BE2C (cell line): Measurements from ENCODE around the gene AUH.

ENCODE experiments used
- DNase-seq: peaks from one replicate; pipeline ENCODE4 v3.0.0-alpha.2; 2020
- H3K27me3 ChIP-seq: fragments of 250-450 bp; sonication (Bioruptor Pico); 2 replicates; pipeline ENCODE4 v1.5.1; 2020; ENCODE audit warnings: mild to moderate bottlenecking
- H3K36me3 ChIP-seq: fragments of 250-450 bp; sonication (Bioruptor Pico); 2 replicates; pipeline ENCODE4 v1.5.1; 2020; ENCODE audit warnings: mild to moderate bottlenecking
- H3K4me1 ChIP-seq: fragments of 250-450 bp; sonication (Bioruptor Pico); 2 replicates; pipeline ENCODE4 v1.5.1; 2020
- H3K4me3 ChIP-seq: 2 replicates; pipeline ENCODE4 v1.5.1; 2011; ENCODE audit warnings: low read depth, low read length
- H3K9me3 ChIP-seq: fragments of 250-450 bp; sonication (Bioruptor Pico); 2 replicates; pipeline ENCODE4 v1.5.1; 2020
- TF ChIP-seq, protein P1 (sequence below): IDR thresholded peaks from 2 replicates; pipeline ENCODE4 v1.5.1; 2012; ENCODE audit warnings: mild to moderate bottlenecking, low read depth, low read length

The AUH gene

DNA sequence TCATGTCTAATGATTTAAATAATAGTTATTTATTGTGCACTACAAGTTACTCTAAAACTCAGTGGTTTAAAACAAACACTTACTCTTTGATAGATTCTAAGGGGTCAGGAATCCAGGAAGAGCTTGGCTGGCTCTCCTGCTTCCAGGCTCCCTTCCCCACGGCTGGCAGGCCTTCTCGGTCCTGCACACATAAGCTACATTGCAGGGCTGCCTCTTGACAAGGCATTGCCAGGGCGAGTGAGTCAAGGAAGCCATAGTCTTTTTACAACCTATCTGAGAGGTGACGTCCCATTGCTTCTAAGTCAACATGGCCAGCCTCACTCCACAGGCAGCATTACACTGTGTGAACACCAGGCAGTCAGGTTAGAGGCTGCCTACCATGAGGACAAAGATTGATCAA lies 119.8 kb downstream of the AUH start:
- TF ChIP-seq, protein P1, sequence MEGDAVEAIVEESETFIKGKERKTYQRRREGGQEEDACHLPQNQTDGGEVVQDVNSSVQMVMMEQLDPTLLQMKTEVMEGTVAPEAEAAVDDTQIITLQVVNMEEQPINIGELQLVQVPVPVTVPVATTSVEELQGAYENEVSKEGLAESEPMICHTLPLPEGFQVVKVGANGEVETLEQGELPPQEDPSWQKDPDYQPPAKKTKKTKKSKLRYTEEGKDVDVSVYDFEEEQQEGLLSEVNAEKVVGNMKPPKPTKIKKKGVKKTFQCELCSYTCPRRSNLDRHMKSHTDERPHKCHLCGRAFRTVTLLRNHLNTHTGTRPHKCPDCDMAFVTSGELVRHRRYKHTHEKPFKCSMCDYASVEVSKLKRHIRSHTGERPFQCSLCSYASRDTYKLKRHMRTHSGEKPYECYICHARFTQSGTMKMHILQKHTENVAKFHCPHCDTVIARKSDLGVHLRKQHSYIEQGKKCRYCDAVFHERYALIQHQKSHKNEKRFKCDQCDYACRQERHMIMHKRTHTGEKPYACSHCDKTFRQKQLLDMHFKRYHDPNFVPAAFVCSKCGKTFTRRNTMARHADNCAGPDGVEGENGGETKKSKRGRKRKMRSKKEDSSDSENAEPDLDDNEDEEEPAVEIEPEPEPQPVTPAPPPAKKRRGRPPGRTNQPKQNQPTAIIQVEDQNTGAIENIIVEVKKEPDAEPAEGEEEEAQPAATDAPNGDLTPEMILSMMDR, result no peak
- no peaks in the 10 kb centered on the region for H3K27me3 ChIP-seq
- DNase-seq, result no peak
- H3K9me3 ChIP-seq, result no peaks in the 10 kb centered on the region
- no peaks in the 10 kb centered on the region for H3K36me3 ChIP-seq
- H3K4me3 ChIP-seq, result no peak overlapping the region
- H3K4me1 ChIP-seq, result no peaks in the 10 kb centered on the region

DNA sequence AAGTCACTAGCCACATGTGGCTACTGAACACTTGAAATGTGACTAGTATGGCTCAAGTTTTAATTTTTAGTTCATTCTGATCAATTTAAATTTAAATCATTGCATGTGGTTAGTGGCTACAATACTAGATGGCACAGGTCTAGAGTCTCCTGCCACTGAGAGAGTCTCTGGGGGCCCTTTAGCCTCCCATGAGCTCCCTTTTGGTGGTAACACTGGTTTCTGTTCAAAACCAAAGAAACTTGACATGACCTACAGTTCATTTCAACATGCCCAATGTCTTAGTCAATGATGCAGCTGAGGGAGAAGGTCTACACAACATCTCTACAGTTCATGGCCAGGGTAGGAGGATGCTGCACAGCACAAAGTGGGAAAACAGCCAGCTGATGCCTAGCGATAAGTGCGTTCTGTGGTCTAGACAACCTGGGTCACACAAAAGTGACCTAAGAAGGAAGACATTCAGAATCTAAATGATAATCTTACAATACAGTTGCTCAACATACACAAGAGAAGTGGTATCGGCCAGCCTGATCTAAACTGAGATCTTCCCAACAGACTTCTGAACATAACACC lies 121.0 kb downstream of the AUH start:
- H3K36me3 ChIP-seq, result no peaks in the 10 kb centered on the region
- no peaks in the 10 kb centered on the region for H3K9me3 ChIP-seq
- no peak for DNase-seq
- no peaks in the 10 kb centered on the region for H3K27me3 ChIP-seq
- H3K4me1 ChIP-seq, result no peaks in the 10 kb centered on the region
- TF ChIP-seq, protein P1, result no peak
- H3K4me3 ChIP-seq, result no peak overlapping the region

DNA sequence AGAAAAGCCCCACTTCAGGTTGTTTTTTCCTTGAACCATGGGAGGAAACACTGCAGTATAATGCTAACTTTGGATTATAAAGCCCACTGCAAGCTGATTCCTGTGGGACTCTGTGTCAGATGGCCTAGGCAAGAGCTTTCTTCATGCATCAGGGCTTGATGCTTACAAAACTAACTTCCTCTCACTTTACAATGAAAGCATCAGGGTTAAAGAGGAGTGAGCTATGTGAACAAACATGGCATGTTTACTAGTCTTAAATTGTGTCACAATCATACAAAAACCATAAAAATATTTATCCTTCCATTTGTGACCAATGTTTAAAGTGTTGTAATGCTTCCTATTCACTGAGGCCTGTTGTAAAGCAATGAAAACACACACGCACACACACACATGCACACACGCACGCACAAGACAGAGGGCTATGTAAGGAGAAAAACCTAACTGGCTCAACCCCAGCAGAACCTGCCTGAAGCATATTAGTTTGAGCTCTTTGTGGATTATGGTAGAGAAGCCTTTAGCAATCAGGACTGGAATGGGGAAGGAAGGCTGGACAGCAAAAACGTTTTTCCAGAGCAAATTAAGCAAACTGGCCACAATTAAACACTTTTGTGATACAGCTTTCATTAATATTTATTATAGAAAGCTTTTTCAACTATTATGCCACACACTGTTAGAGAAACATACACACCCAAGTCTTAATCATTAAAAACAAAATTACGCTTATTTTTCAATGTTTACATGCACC lies 122.2 kb downstream of the AUH start:
- DNase-seq, result no peak
- TF ChIP-seq, protein P1, result no peak
- Histone ChIP-seq H3K4me3 (no peak overlapping the region), H3K9me3 (no peaks in the 10 kb centered on the region), H3K36me3 (no peaks in the 10 kb centered on the region), H3K4me1 (no peaks in the 10 kb centered on the region), H3K27me3 (no peaks in the 10 kb centered on the region)

DNA sequence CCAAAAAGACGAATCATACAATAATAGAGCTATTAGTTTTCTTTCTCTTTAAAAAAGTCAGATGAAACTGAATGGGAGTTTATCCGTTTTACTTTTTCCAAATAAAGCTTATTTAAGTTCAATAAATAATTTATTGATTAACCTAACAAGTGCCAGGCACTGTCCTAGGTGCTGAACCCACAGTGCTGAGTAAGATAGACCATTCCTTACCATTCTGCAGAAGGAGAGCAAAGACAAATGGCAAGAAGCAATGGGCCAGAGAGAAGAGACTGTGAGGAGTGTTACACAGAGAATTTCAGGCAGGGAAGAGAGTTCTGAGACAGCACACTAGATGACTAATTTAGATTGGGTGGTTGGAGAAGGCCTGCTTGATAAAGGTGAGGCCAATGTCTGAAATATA lies 127.2 kb downstream of the AUH start:
- Histone ChIP-seq H3K9me3 (no peaks in the 10 kb centered on the region), H3K27me3 (no peaks in the 10 kb centered on the region), H3K4me3 (no peak overlapping the region), H3K4me1 (no peaks in the 10 kb centered on the region), H3K36me3 (no peaks in the 10 kb centered on the region)
- TF ChIP-seq, protein P1, result no peak
- DNase-seq, result no peak

DNA sequence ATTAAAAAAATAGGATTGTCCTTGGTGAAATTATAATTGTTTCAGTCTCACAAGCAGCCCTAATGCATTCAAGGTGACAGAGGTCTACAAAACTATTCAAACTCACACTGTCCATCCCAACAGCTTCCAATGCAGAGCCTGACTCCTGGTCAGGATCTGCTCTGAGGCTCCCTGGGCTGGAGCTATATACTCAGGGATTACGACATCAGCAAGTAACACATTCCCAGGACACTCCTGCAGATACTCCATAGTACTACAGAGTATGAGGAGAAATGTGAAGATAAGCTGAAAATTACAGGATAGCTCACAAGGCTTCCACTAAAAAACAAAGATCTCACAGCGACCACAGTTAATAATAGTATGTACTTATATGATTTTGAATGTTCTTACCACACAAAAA lies 130.1 kb downstream of the AUH start:
- Histone ChIP-seq H3K27me3 (no peaks in the 10 kb centered on the region), H3K4me1 (no peaks in the 10 kb centered on the region)
- TF ChIP-seq, protein P1, result no peak

DNA sequence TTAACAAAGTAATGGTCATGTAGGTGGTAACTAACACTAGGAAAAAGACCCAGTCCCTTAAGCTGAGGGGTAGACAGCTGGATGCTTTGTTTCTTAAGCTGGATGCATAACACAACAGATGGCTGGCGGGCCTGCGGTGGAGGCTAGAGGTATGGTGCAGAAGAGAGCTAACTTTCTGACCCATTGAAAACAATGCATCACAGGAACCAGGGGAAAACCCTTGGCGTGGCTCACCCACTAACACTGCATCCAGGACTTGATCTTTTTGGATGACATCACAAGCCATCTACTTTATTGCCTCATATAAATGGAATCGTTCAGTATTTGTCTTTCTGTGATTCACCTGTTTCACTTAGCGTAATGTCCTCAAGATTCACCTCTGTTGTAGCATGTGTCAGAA lies 138.7 kb downstream of the AUH start:
- no peak for DNase-seq
- Histone ChIP-seq H3K36me3 (no peaks in the 10 kb centered on the region; the same call in 1 of the 2 replicates), H3K27me3 (no peaks in the 10 kb centered on the region), H3K9me3 (no peaks in the 10 kb centered on the region), H3K4me3 (no peak overlapping the region), H3K4me1 (no peaks in the 10 kb centered on the region)
- TF ChIP-seq, protein P1, result no peak

More for the DNA sequence above, 130.1 kb downstream of the AUH start:
- no peaks in the 10 kb centered on the region for H3K36me3 ChIP-seq
- no peak for DNase-seq
- H3K4me3 ChIP-seq, result no peak overlapping the region
- no peaks in the 10 kb centered on the region for H3K9me3 ChIP-seq
